Right lobe of liver (tissue), 6 donors: ENCODE results near the gene SIGMAR1. TPM values are rescaled to one million over a fixed set of nuclear protein-coding genes. Genes with fewer than 3 reads are reported as not detected.
A peak's percentile ranks its signal among the peaks of the same experiment; 100 is the strongest.

Experiments used
- ATAC-seq, 4 donors: fragments of 200-7000 bp; cut with Tn5 transposase; one replicate each; pipeline ENCODE4 v1.9.1; 2020; ENCODE audit warnings: mild to moderate bottlenecking in 4 of 4, moderate library complexity in 4 of 4
- DNase-seq, 3 donors: peaks; one replicate each; pipeline ENCODE4 v3.0.0-alpha.2; 2020
- H3K27ac ChIP-seq, 3 donors: fragments of 200-600 bp; one replicate each; pipeline ENCODE4 v1.8.0; 2022
- H3K27me3 ChIP-seq, 2 donors: fragments of 200-600 bp; one replicate each; pipeline ENCODE4 v1.8.0; 2022
- H3K36me3 ChIP-seq, 4 donors: fragments of 200-600 bp; sonication (generic) in 1 of 4; one replicate each; pipeline versions ENCODE4 v1.5.1 to v1.8.0; 2017 to 2022; ENCODE audit warnings: control low read depth in 1 of 4
- H3K4me1 ChIP-seq, 4 donors: fragments of 200-600 bp; sonication (generic) in 1 of 4; one replicate each; pipeline versions ENCODE4 v1.5.1 to v1.8.0; 2017 to 2022; ENCODE audit warnings: control low read depth in 1 of 4
- H3K4me3 ChIP-seq, 3 donors: fragments of 200-600 bp; one replicate each; pipeline ENCODE4 v1.8.0; 2022
- H3K9me3 ChIP-seq, 4 donors: fragments of 200-600 bp; sonication (generic) in 1 of 4; one replicate each; pipeline versions ENCODE4 v1.5.1 to v1.8.0; 2017 to 2022; ENCODE audit warnings: control low read depth in 1 of 4
- POLR2A ChIP-seq: fragments of 450-650 bp; IDR thresholded peaks from one replicate; pipeline ENCODE4 v1.6.1; 2017; ENCODE audit warnings: antibody characterized with exemption, mild to moderate bottlenecking
- WGBS: methylation state at CpG from one replicate; pipeline ENCODE4 v1.1.6; 2018; ENCODE audit warnings: low coverage, low lambda C conversion rate; ENCODE audit not compliant: insufficient coverage; ENCODE audit errors: missing lambda C conversion rate; 5-methylcytosine and 5-hydroxymethylcytosine counted together
- intact Hi-C, 2 donors: fragments of 100-400 bp; cut with DNase I; formaldehyde crosslinking; loops; one replicate each; pipeline versions ENCODE4 v1.11.2 to v1.14.1; 2022
- total RNA-seq, 6 experiments: library from RNA; depleted of rRNA in 2 of 6; stranded (reverse); fragments of >200 nt in 2 of 6; fragmentation: NEBNext Ultra II Directional in 3 of 6; extraction: Animal tissue kit (Norgen Biotek cat#: 25700) in 3 of 6; gene quantifications; one replicate each; pipeline versions ENCODE4 v1.1.0 to v1.2.4, GENCODE V29; 2016 to 2023
- TF ChIP-seq, protein P1 (sequence below), 4 donors: fragments of 200-600 bp in 3 of 4; fragments of 450-650 bp in 1 of 4; IDR thresholded peaks; one replicate each; pipeline versions ENCODE4 v1.5.1 to v1.8.0; 2016 to 2022; ENCODE audit warnings: antibody characterized with exemption in 4 of 4, mild to moderate bottlenecking in 2 of 4
- donor health status: DM: no; HTN: yes; CAD: no.
- donor health status: DM: no; HTN: no; CAD: no.
- donor health status: DM: no; HTN: no; CAD: no.
- donor health status: DM: no; HTN: yes; CAD: no.
- donor health status: DM: no; HTN: yes; CAD: no.

SIGMAR1 gene
- total RNA-seq, 6 experiments from 2014 or later: 69.3 to 237 (median 123) TPM

DNA sequence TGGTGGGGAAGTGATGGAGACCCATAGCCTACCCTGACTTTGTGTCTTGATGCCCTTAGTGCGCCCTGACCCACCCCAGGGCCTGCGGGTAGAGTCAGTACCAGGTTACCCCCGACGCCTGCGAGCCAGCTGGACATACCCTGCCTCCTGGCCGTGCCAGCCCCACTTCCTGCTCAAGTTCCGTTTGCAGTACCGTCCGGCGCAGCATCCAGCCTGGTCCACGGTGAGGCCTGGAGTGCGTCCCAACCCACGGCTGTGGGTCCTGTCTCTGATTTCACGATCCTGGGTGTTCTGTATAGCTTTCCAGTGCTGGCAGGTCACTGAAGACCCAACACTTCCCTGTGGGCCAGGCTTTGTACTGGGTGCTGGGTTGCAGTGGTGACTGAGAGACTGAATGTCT, 20.9 kb upstream of the SIGMAR1 start:
- 89% methylated on average over 14 of the region's 14 CpGs for WGBS
- ATAC-seq: no peak
- Histone ChIP-seq H3K4me1 (no peaks in the 10 kb centered on the region), H3K4me3 (no peak overlapping the region), H3K9me3 (no peaks in the 10 kb centered on the region), H3K27ac (no peak overlapping the region), H3K27me3 (no peaks in the 10 kb centered on the region), H3K36me3 (no peaks in the 10 kb centered on the region)
- TF ChIP-seq POLR2A: no peak
- TF ChIP-seq, protein P1, sequence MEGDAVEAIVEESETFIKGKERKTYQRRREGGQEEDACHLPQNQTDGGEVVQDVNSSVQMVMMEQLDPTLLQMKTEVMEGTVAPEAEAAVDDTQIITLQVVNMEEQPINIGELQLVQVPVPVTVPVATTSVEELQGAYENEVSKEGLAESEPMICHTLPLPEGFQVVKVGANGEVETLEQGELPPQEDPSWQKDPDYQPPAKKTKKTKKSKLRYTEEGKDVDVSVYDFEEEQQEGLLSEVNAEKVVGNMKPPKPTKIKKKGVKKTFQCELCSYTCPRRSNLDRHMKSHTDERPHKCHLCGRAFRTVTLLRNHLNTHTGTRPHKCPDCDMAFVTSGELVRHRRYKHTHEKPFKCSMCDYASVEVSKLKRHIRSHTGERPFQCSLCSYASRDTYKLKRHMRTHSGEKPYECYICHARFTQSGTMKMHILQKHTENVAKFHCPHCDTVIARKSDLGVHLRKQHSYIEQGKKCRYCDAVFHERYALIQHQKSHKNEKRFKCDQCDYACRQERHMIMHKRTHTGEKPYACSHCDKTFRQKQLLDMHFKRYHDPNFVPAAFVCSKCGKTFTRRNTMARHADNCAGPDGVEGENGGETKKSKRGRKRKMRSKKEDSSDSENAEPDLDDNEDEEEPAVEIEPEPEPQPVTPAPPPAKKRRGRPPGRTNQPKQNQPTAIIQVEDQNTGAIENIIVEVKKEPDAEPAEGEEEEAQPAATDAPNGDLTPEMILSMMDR (IDR thresholded peaks at IDR 0.05): no peak
- intact Hi-C loops: no loop called here
- no peak for DNase-seq

DNA sequence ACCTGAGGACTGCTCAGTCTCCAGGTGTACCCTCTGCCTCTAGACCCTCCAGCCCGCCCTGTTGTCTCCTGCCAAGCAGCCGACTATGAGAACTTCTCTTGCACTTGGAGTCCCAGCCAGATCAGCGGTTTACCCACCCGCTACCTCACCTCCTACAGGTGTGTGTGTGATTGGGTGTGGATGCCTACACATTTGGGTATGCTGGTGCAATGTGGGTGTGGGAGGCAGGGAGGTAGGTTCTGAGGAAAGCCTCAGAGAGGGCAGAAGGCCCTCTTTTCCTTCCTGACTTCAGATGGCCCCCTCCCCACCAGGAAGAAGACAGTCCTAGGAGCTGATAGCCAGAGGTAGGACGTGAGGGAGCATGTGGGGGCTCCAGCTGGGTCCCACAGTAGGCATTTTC, 19.4 kb upstream of the SIGMAR1 start:
- WGBS: 80% methylated on average over 2 of the region's 5 CpGs

DNA sequence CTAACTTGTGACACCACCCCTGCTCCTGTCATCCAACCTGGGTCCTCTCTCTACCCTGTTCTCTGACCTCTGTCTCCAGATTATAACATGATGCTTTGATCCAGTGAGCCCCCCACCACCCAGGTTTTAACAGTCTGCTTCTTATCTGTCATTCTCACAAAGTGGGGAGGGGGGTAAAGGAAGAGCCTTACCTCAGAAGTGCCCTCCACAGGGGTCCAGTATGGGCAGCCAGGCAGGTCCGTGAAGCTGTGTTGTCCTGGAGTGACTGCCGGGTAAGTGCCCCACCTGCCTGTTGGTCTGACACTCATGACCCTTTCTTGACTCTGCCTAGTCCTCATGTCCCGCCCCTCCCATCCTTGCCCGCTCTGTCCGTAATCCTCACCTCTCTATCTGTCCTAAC, 17.8 kb upstream of the SIGMAR1 start:
- Histone ChIP-seq H3K4me3 (no peak overlapping the region), H3K9me3 (no peaks in the 10 kb centered on the region), H3K27me3 (no peaks in the 10 kb centered on the region), H3K36me3 (no peaks in the 10 kb centered on the region), H3K4me1 (peaks cover 0 to 25% (median 10%) of the 10 kb centered on the region in 4 donors), H3K27ac (no peak overlapping the region)
- ATAC-seq: no peak
- no peak for TF ChIP-seq POLR2A
- TF ChIP-seq, protein P1 (IDR thresholded peaks at IDR 0.05): no peak
- WGBS: 89% methylated on average over 2 of the region's 5 CpGs
- intact Hi-C loops: no loop called here
- no peak for DNase-seq

More for the DNA sequence above, 19.4 kb upstream of the SIGMAR1 start:
- TF ChIP-seq POLR2A: no peak
- TF ChIP-seq, protein P1 (IDR thresholded peaks at IDR 0.05): no peak
- H3K27me3 ChIP-seq: no peaks in the 10 kb centered on the region
- peaks cover 0 to 13% (median 6%) of the 10 kb centered on the region in 4 donors for H3K4me1 ChIP-seq
- ATAC-seq: no peak
- H3K4me3 ChIP-seq: no peak overlapping the region
- no peaks in the 10 kb centered on the region for H3K9me3 ChIP-seq
- no peak for DNase-seq
- intact Hi-C loops: no loop called here
- H3K27ac ChIP-seq: no peak overlapping the region
- no peaks in the 10 kb centered on the region for H3K36me3 ChIP-seq

DNA sequence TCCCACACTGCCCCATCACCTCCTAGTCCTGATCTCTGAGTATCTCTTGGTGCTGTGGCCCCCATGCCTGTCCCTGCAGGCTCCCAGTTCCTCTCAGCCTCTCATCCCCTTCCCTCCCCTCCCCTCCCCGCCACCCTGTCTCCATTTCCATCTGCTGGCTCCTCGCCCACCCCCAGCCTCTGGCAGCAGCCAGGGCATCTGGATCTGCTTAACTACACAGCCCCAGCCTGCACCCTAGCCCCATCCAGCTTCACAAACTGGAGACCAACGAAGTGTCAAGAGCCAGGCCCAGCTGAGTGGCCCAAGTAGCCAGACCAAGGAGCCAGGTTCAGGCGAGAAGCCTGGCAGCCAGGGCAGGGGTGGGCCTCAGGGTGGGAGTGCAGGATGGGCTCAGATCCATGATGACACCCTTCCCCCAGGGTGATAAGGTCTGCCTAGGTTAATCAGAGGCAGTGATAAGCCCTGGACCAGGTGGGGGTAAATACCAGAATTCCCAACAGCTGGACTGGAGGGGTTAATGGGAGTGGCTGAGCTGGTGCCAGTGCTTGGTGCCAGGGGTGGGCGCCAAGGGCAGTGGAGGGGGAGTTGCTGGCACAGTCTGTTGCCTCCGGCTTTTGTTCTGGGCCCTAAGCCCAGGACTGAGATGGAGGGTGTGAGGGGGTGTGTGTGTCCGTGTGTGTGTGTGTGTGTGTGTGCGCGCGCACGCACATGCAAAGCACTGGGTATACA, 16.9 kb upstream of the SIGMAR1 start:
- intact Hi-C loops: no loop called here
- 40% methylated on average over 5 of the region's 11 CpGs for WGBS
- H3K36me3 ChIP-seq: peaks cover 0 to 4% (median 2%) of the 10 kb centered on the region in 4 donors
- DNase-seq (peak in 1 of 3 donors; percentile 73), ATAC-seq (no peak)
- H3K9me3 ChIP-seq: no peaks in the 10 kb centered on the region
- TF ChIP-seq, protein P1 (IDR thresholded peaks at IDR 0.05): no peak
- TF ChIP-seq POLR2A: no peak
- H3K27me3 ChIP-seq: no peaks in the 10 kb centered on the region
- H3K4me3 ChIP-seq: no peak overlapping the region
- no peak overlapping the region for H3K27ac ChIP-seq
- peaks cover 0 to 28% (median 14%) of the 10 kb centered on the region in 4 donors for H3K4me1 ChIP-seq
